T-helper 22 cell (primary cell): Measurements from ENCODE around the gene RNF208.

Experiments
- DNase-seq: peaks from one replicate; pipeline ENCODE4 v3.0.0-alpha.2; 2020; ENCODE audit warnings: low read depth

Gene RNF208

DNA sequence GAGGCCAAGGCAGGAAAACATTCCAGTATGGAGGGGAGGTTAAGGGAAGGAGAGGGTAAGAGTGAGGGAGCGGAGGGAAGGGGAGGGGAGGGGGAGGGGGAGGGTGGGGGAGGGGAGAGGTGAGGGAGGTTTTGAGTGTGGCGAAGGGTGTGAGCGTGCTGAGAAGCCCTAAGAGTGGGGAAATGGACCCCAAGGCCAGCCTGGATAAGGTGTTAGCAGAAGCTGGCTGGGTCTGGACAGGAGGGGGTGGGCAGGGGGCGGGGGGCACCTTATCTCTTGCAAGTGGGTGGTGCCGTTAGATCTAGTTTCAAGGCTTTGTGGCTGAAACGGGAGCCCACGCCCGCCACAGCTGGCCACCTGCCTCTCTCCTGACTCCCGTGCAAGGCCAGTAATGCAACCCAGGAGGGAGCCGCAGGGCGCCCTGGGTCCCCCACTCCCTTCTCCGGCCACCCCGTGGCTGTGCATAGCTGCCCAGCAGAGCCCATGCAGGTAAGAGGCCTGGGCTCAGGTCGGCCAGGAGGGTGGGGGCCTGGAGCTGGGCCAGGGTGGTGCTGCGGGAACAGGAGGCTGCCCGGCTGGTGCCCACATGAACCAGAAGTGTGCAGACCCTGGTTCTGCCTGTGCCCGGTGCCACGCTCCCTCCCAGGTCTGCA, 5.9 kb upstream of the RNF208 start:
- no peak for DNase-seq

- DNase-seq: peak; percentile 54
These were observed 5.2 kb upstream of the RNF208 start, which contains the start of gene RNF224 for GRCh38 chr9:137227054-137227852. TSS of gene RNF224 (plus strand) at chr9:137227502. CDS start at chr9:137228336, 834 bp downstream.

DNA sequence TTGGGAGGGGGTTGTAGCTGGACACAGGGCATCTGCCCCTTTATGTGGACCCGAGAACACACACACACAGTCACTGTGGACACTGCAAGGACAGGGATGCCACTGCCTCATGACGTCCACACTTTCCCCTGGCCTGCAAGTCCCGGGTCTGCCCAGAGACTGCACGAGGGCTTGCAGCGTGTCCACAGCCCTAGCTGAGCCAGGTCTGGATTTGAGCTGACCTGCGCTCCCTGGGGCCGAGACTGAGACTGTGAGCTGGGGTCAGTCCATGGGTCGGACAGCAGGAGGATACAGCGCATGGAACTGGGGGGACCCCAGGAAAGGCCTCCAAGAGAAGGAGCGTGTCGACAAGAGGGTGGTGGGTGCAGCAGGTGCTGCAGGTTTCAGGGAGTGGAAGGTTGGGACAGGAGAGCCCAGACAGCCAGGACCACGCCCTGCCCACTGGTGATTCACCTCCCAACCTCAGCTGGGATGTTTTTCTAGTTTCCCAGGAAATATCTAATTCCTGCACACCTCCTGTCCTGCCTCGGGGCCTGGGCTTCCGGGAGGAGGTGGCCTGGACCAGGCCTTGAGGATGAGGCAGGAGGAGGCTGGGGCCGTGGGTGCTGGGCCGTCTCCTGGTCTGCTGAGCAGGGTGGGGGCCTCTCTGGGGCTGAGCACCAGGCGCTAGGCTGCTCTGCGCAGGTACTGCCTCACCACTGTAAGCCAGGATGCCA, 4.5 kb upstream of the RNF208 start:
- no peak for DNase-seq

DNA sequence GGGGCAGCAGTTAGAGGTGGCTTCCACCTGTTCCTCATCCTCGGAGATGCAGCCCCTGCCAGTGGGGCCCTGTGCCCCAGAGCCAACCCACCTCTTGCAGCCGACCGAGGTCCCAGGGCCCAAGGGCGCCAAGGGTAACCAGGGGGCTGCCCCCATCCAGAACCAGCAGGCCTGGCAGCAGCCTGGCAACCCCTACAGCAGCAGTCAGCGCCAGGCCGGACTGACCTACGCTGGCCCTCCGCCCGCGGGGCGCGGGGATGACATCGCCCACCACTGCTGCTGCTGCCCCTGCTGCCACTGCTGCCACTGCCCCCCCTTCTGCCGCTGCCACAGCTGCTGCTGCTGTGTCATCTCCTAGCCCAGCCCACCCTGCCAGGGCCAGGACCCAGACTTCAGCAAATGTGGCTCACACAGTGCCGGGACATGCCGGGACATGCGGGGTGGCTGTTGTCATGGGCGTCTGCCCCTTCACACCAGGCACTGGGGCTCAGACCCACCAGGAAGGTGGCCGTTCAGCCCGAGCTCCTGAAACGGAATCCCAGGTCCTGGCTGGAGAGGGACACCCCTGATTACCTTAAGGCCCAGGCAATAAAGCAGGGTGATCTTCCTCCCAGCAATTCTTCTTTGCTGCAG, 3.8 kb upstream of the RNF208 start:
- no peak for DNase-seq

DNA sequence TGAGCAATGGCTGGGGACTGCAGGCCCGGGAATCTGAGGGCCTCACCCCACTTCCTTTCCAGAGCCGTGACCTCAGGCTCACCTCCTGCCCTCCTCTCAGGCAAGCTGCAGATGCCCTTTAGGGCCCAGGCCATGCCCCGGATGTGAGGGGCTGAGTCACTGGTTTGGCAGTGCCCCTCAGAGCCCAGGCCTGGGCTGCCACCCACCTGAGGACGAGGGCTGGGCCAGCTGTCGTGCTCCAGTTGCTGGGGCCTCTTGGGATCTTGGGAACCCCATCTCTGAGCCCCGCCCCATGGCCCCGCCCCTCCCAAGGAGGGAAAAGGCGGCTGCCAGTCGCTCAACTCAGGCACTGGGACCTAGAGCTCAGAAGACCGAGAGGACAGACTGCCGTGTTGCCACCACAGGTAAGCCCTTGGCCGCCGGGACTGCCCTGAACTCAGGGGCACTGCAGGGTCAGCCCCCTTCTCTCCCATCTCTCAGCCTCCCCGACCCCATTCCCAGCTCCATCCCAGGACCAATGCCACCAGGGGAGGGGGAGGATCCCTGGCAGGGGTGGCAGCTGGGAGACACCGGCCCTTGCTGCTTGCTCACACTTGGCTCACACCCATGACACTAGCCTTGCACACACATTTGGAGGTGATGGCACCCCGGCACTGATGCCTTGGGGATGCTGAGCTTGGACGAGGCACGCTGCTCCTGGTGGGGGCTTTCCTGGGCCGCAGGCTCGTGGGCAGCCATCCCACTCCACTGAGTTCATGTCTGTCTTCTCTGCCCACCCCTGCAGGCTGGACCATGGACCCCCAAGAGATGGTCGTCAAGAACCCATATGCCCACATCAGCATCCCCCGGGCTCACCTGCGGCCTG, 3.0 kb upstream of the RNF208 start, which contains the start of gene CYSRT1:
CYSRT1 (plus strand) TSS at position 345 of the 865 bp plus-strand sequence; CDS start at position 793, 448 bp downstream.
- no peak for DNase-seq

DNA sequence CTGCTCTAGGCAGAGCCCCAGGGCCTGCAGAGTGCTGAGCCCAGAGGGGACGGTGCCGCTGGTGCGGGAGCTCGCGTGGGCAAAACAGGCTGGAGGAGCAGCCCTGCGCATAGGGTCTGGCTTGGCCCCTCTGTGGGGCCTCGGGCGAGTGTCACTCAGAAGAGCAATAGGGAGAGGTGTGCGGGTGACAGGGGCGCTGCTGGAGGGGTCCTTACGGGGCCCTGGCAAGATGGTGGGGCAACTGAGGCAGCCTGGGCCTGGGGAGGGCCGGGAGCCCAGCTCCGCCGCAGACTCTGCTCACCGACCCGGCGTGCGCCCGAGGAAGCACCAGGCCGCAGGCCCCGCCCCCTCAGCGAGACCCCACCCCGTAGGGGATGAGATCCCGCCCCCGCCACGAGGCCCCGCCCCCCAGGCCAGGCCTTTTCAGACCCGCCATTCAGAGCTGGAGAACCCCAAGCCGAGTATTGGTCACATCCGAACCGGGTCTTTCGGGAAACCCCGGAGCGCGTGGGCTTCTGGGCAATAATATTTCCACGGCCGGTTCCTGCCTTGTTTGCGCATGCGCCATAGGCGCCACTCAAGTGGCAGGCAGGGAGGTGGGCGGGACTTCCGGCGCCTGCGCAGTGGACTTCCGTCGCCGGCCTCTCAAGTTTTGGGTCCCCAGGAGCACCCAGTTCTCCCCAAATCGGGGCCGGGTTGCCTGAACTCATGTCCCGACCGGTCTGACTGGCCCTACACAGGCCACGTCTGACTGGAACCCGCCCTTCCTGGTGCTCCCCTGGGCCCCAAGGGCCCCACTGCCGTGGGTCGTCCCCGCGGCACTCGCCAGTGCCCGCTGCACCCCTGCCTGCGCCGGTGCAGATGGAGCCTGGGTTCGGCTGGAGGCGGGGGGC, 1.3 kb upstream of the RNF208 start:
- peak; percentile 98 for DNase-seq

GRCh38 chr9:137221506-137222111, 431 bp downstream of the RNF208 start:
- no peak for DNase-seq

GRCh38 chr9:137221095-137221505, 940 bp downstream of the RNF208 start:
- DNase-seq: no peak

DNA sequence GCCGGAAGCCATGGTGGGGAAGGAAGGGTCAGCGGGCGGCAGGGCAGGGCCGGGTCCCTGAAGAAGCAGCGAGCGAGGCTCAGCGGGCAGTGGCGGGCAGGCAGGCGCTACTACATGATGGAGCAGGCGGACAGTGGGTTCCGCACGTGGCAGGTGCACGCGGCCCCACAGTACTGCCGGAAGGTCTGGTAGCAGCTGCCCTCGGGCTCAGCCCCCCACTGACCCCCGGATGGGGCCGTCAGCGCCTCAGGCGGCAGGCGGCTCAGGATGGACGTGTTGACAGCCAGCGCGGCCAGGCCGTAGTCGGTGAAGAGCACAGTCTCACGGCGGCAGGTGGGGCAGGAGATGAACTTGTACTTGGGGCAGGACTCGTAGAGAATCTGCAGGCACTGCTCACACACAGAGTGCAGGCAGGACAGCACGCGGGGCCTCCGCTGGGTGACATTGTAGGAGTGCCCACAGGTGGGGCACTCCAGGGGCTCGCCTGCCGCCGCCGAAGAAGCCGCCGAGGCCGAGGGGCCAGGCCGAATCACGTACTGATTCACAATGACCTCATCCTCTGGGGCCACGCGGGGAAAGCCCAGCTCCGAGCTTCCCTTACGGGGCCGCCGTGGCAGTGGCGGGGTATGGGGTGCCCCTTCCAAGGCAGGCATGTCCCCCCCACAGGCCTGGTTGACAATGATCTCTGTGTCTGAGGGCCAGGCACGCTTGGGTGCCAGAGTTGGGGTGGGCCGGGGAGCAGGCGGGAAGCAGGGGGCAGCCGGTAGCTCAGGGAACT, 1.5 kb downstream of the RNF208 start:
- DNase-seq: no peak

- DNase-seq: no peak
These were observed 2.2 kb downstream of the RNF208 start for GRCh38 chr9:137219757-137220316.

- no peak for DNase-seq
These were observed 3.2 kb downstream of the RNF208 start for GRCh38 chr9:137218754-137219271.

- no peak for DNase-seq
These were observed 3.8 kb downstream of the RNF208 start for GRCh38 chr9:137218212-137218753.

DNA sequence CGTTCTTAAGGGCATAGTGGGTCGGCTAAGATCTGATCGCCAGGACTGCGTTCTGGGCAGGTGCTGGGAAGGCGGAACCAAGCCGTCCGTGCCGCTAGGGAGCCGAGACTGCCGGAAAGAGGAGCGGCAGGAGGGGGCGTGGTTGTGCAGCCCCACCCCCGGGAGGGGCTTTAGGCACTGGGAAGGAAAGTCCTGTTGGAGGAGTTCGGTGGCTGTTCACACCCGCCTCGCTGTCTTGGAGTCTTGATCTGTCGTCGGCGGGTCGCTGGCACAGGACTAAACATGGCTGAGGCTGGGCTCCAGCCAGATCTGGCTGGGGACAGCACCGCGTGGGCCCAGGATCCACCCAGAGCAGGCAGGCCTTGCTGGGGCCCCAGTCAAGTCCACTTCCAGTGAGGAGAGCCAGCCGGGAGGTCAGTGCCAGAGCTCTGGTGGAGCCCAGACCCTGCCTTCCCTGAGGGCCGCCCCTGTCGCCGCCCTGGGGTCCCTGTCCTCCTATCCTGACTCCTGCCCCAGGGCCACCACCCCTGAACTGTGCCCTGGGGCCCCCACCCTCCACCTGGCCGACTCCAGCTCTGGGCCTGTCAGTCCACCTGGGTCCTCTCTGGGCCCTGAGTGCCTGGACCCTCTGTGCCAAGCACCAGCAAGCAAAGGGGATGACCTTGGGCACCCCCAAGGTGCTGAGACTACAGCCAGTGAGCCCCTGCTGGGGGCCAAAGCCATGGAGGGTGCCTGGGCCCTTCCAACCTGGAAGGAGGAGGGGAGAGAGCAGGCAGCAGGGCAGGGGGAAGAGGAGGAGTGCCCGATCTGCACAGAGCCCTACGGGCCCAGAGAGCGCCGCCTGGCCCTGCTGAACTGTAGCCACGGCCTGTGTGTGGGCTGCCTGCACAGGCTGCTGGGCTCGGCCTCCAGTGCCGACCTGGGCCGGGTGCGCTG, 4.5 kb downstream of the RNF208 start:
- DNase-seq: no peak

- DNase-seq: no peak
These were observed 5.7 kb downstream of the RNF208 start for GRCh38 chr9:137216188-137216965.

- DNase-seq: no peak
These were observed 6.6 kb downstream of the RNF208 start for GRCh38 chr9:137215196-137215986.
